GM19324 (cell line): Measurements from ENCODE around the gene JADE3.
"Not testable (repeated sequence)": the region's sequence is repeated elsewhere in the genome, so short reads cannot be mapped to it uniquely, and the experiment has no call there.

Source experiments
- ATAC-seq: cut with Tn5 transposase; IDR thresholded peaks from one replicate; pipeline ENCODE4 v1.9.1; 2021; ENCODE audit warnings: mild to moderate bottlenecking, moderate library complexity; ENCODE audit not compliant: unreplicated experiment, low FRiP score

JADE3 gene

GRCh38 chrX:46929439-46930261 lies 17.4 kb downstream of the JADE3 start:
- no peak for ATAC-seq

GRCh38 chrX:46935295-46935694 lies 23.1 kb downstream of the JADE3 start:
- no peak for ATAC-seq

DNA sequence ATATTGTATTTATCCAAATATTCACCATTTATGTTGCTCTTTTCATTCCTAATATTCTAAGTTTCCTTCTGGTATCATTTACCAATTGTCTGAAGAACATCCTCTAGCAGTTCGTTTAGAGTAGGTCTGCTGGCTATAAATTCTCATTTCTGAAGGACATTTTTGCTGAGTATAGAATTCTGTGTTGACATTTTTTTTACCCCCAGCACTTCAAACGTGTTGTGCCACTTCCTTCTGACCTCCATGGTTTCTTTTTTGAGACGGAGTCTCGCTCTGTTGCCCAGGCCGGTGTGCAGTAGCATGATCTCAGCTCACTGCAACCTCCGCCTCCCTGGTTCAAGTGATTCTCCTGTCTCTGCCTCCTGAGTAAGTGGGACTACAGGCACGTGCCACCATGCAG lies 26.4 kb downstream of the JADE3 start:
- ATAC-seq = no peak

- no peak for ATAC-seq
Observed at GRCh38 chrX:46941341-46941740, 29.1 kb downstream of the JADE3 start.

DNA sequence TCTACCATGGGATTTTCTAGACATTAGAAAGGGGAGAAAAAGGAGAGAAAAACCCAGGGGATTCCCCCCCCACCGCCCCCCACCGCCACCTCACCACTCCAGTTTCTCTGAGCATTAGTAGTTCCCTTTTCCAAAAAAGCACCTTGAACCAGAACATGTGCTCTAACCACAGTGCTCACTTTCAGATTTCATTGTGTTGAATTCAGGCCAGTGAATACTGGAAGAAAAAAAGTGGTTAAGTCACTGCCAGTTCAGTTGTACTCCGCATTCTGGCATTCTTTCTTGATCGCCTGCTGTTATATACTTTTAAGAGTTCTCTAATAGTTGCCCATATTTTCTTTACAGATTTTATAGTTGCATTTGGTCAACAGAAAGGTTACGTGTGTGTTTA lies 40.9 kb downstream of the JADE3 start:
- peak; percentile 62 for ATAC-seq

DNA sequence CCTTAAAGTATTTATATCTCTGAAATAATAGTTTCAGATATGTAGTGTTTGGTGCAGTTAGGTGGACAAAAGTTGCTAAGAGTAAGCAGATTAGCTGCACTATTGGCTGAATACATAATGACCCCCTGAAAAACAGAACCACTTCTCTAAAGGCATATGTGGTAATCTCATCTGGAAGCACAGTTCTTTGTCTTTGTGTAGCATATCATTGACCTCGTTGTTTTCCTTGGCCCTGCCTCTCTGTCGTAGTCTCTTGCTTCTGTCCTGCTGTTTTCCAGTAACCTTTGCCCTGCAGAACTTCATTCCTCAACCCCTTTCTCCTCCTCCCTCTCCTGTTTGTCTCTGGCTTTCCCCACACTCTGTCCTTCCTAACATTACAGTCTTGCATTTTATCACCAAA lies 41.4 kb downstream of the JADE3 start:
- peak; percentile 24 for ATAC-seq

DNA sequence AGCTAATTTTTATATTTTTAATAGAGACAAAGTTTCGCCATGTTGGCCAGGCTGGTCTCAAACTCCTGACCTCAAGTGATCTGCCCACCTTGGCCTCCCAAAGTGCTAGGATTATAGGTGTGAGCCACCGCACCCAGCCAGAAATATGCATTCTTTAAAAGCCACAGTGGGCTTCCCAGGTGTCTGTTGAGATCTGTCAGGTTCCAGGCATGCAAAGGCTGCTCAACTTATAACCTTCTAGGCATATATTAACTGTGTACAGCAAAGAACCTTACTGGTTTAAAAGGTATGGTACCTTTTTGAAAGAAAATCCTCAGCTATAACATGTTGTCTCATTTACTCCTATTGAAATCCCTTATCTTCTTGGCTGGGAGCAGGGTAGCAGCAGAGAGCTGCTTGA lies 42.5 kb downstream of the JADE3 start:
- ATAC-seq = no peak

DNA sequence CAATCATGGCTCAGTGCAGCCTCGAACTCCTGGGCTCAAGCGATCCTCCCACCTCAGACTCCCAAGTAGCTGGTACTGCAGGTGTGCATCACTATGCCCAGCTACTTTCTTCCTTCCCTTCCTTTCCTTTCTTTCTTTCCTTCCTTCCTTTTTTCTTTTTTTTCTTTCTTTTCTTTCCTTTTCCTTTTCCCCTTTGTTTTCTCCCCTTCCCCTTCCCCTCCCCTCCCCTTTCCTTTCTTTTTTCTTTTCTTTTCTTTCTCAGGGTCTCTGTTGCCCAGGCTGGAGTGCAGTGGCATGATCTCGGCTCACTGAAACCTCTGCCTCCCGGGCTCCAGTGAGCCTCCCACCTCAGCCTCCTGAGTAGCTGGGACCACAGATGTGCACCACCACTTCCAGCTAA lies 44.4 kb downstream of the JADE3 start:
- ATAC-seq = not testable (repeated sequence)

DNA sequence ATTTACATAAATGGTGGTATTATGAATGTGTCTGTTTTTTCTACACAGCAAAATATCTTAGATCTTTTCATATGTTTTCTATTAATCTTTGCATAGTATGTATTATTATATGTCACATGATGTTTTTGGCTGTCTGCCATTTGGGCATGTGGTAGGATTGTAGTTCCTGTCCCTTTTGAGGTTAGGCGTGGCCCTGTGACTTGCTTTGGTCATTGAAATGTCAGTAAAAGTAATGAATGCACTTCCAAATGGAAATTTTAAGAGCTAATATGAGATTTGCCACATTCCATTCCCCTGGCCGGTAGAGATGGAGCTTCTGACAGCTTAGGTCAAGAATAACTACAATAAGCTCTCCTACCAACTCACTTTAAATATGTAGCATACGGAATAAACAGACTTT lies 45.1 kb downstream of the JADE3 start:
- ATAC-seq = no peak

DNA sequence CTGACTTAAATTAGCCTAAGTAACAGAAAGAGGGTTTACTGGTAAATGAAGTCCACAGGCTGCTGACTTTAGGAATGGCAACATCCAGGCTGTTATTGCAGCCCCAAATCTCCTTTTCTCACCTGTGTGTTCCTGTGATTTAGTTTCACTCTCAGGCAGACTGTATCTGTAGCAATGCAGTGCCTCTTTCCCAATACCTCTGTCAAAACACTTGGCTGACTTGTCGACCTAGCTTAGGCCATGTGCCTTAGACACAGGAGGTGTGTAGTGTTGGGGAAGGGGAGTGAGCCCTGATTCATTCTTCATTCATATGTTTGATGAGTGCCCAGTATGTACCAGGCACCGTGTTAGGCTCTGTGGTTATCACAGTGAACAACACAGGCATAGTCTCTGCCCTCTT lies 46.9 kb downstream of the JADE3 start:
- no peak for ATAC-seq

GRCh38 chrX:46959985-46960700 lies 47.9 kb downstream of the JADE3 start:
- ATAC-seq = no peak

- ATAC-seq = no peak
Observed at GRCh38 chrX:46961097-46961496, 48.9 kb downstream of the JADE3 start.

DNA sequence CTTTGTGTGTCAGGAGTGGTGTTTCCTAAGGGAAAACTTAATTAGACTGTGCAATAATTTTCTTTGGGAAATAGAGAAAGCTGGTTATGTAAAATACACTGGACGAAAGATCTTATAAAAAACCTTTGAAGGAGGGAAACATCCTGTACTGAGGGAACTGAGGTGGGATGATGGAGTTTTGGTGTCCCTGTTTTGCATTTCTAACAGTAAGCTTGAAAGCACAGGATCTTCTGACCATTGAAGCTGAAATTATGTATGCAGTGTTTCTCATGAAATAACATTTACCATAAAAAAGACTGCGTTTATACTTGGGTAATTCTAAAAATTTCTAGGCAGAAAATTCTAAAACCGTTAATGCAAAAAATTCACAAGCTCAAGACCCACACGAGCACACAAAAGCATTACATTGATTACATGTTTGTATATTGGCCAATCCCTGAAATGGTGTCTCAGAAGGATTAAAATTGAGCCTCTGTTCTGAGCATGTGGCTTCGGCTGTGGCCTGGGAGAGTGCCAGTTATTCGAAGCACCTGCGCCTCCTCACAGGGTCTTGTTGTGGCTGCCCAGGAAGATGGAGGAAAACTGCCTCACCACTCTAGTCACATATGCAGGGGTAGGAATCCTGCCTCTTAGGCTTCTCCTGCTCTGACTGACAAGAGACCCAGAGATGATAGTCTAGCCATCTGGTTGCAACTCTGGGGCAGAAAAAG lies 49.5 kb downstream of the JADE3 start:
- ATAC-seq = no peak

DNA sequence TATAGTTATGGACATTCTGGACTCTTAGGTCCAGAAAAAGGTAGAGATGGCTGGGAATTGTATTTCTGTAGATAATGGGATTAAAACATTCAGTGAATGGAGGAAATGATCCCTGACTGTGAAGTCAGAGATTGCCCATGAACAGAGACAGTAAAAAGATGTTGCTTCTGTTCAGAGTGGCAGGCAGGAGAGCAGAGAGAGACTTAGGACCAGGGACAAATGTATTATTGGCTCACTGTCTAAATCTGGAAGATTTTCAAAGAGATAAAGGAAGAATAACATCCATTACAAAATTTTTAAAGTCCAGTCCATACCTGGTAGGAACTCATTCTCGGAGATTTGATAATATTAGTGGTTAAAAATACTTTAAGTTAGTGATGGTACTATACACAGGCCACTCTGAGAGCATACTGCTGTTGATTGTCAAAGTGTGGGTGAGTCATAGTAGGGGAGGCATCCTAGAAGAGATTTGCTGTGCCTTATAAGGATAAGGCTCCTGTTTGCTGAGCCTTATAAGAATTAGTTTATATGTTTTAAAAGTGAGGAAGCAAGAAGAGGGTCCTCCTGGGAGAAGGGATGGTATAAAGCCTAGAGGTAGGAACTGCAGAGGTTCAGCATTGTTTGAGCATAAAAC lies 53.0 kb downstream of the JADE3 start:
- ATAC-seq = no peak

GRCh38 chrX:46967547-46967946 lies 55.3 kb downstream of the JADE3 start:
- ATAC-seq = no peak

GRCh38 chrX:46977046-46977445 lies 64.8 kb downstream of the JADE3 start:
- not testable (repeated sequence) for ATAC-seq

GRCh38 chrX:46978341-46979291 lies 66.4 kb downstream of the JADE3 start:
- peak; percentile 62 for ATAC-seq

- no peak for ATAC-seq
Observed at GRCh38 chrX:46984705-46985104, 72.5 kb downstream of the JADE3 start.

- ATAC-seq = no peak
Observed at GRCh38 chrX:46989548-46989947, 77.3 kb downstream of the JADE3 start.

GRCh38 chrX:46991664-46992063 lies 79.4 kb downstream of the JADE3 start:
- no peak for ATAC-seq
